Central memory CD8-positive, alpha-beta T cell (primary cell): Measurements from ENCODE around the gene ZIM2.
"Not testable (repeated sequence)": the region's sequence is repeated elsewhere in the genome, so short reads cannot be mapped to it uniquely, and the experiment has no call there.

Experiments used
- ATAC-seq: fragments of 150-1000 bp; cut with Tn5 transposase; replicated peaks from 2 replicates; pipeline ENCODE4 v1.10.0; 2022; ENCODE audit warnings: mild to moderate bottlenecking, moderate FRiP score, moderate number of reproducible peaks; ENCODE audit not compliant: poor library complexity, severe bottlenecking; ENCODE audit errors: extremely low read depth
- DNase-seq, 2 donors: peaks; one replicate each; pipeline ENCODE4 v3.0.0; 2021; ENCODE audit warnings: low spot score in 2 of 2
- H3K27ac Mint-ChIP-seq: one replicate; pipeline ENCODE4 v1.8.0; 2022; ENCODE audit warnings: low read depth, mild to moderate bottlenecking, moderate library complexity, mixed read lengths
- H3K27me3 Mint-ChIP-seq: one replicate; pipeline ENCODE4 v1.8.0; 2022; ENCODE audit warnings: mixed read lengths
- H3K36me3 Mint-ChIP-seq: one replicate; pipeline ENCODE4 v1.8.0; 2022; ENCODE audit warnings: mild to moderate bottlenecking, moderate library complexity, mixed read lengths; ENCODE audit not compliant: insufficient read depth
- H3K4me1 Mint-ChIP-seq: one replicate; pipeline ENCODE4 v1.8.0; 2022; ENCODE audit warnings: mixed read lengths
- H3K4me3 Mint-ChIP-seq: one replicate; pipeline ENCODE4 v1.8.0; 2022; ENCODE audit warnings: mild to moderate bottlenecking, moderate library complexity, mixed read lengths
- H3K9me3 Mint-ChIP-seq: one replicate; pipeline ENCODE4 v1.8.0; 2022; ENCODE audit warnings: mixed read lengths

Gene ZIM2

GRCh38 chr19:56862741-56863140, 22.2 kb upstream of the ZIM2 start:
- Mint-ChIP-seq H3K4me1 (no peaks in the 10 kb centered on the region), H3K27ac (no peak overlapping the region), H3K4me3 (no peak overlapping the region), H3K36me3 (no peaks in the 10 kb centered on the region), H3K9me3 (peaks cover 10% of the 10 kb centered on the region), H3K27me3 (no peaks in the 10 kb centered on the region)
- DNase-seq (no peak), ATAC-seq (no peak)

- H3K27ac Mint-ChIP-seq, H3K4me3 Mint-ChIP-seq, H3K4me1 Mint-ChIP-seq, ATAC-seq, H3K27me3 Mint-ChIP-seq, DNase-seq, H3K36me3 Mint-ChIP-seq: not testable (repeated sequence)
- H3K9me3 Mint-ChIP-seq, result peaks cover 12% of the 10 kb centered on the region
Observed at GRCh38 chr19:56860409-56860808, 19.9 kb upstream of the ZIM2 start.

GRCh38 chr19:56858026-56858425, 17.5 kb upstream of the ZIM2 start:
- no peak overlapping the region for H3K27ac Mint-ChIP-seq
- no peaks in the 10 kb centered on the region for H3K4me1 Mint-ChIP-seq
- no peak overlapping the region for H3K4me3 Mint-ChIP-seq
- peaks cover 18% of the 10 kb centered on the region for H3K9me3 Mint-ChIP-seq
- no peak for ATAC-seq
- no peaks in the 10 kb centered on the region for H3K27me3 Mint-ChIP-seq
- no peaks in the 10 kb centered on the region for H3K36me3 Mint-ChIP-seq
- DNase-seq, result no peak

- H3K36me3 Mint-ChIP-seq, result no peaks in the 10 kb centered on the region
- no peak overlapping the region for H3K27ac Mint-ChIP-seq
- H3K27me3 Mint-ChIP-seq, result no peaks in the 10 kb centered on the region
- no peak for ATAC-seq
- no peak for DNase-seq
- no peak overlapping the region for H3K4me3 Mint-ChIP-seq
- H3K9me3 Mint-ChIP-seq, result peaks cover 22% of the 10 kb centered on the region
- H3K4me1 Mint-ChIP-seq, result no peaks in the 10 kb centered on the region
Observed at GRCh38 chr19:56856822-56857221, 16.3 kb upstream of the ZIM2 start.

GRCh38 chr19:56852361-56852760, 11.8 kb upstream of the ZIM2 start:
- H3K9me3 Mint-ChIP-seq, result peaks cover 34% of the 10 kb centered on the region

GRCh38 chr19:56848166-56848565, 7.6 kb upstream of the ZIM2 start:
- Mint-ChIP-seq H3K27me3 (no peaks in the 10 kb centered on the region), H3K4me1 (no peaks in the 10 kb centered on the region), H3K36me3 (no peaks in the 10 kb centered on the region), H3K4me3 (no peak overlapping the region), H3K9me3 (peaks cover 22% of the 10 kb centered on the region), H3K27ac (no peak overlapping the region)
- ATAC-seq, result no peak
- no peak for DNase-seq

More at GRCh38 chr19:56852361-56852760, 11.8 kb upstream of the ZIM2 start:
- not testable (repeated sequence) for H3K27me3 Mint-ChIP-seq, H3K4me1 Mint-ChIP-seq, H3K27ac Mint-ChIP-seq, H3K4me3 Mint-ChIP-seq, H3K36me3 Mint-ChIP-seq, DNase-seq, ATAC-seq

- Mint-ChIP-seq H3K27ac (no peak overlapping the region), H3K4me3 (no peak overlapping the region), H3K27me3 (peaks cover 7% of the 10 kb centered on the region), H3K9me3 (peaks cover 10% of the 10 kb centered on the region), H3K4me1 (peaks cover 6% of the 10 kb centered on the region), H3K36me3 (no peaks in the 10 kb centered on the region)
- DNase-seq, result no peak
- ATAC-seq, result no peak
Observed at GRCh38 chr19:56842412-56842811, 1.9 kb upstream of the ZIM2 start.

GRCh38 chr19:56841193-56841543, 642 bp upstream of the ZIM2 start:
- Mint-ChIP-seq H3K4me3 (no peak overlapping the region), H3K9me3 (peaks cover 14% of the 10 kb centered on the region), H3K27me3 (peaks cover 7% of the 10 kb centered on the region), H3K4me1 (peaks cover 8% of the 10 kb centered on the region), H3K36me3 (no peaks in the 10 kb centered on the region), H3K27ac (no peak overlapping the region)
- no peak for ATAC-seq
- DNase-seq, result no peak

GRCh38 chr19:56839652-56840450, 675 bp downstream of the ZIM2 start:
- ATAC-seq, result no peak
- no peak for DNase-seq

GRCh38 chr19:56838909-56839651, 1.4 kb downstream of the ZIM2 start:
- H3K9me3 Mint-ChIP-seq, result peaks cover 32% of the 10 kb centered on the region

More at GRCh38 chr19:56839652-56840450, 675 bp downstream of the ZIM2 start:
- Mint-ChIP-seq H3K27ac (no peak overlapping the region), H3K36me3 (no peaks in the 10 kb centered on the region), H3K27me3 (peaks cover 7% of the 10 kb centered on the region), H3K4me3 (no peak overlapping the region), H3K9me3 (peaks cover 26% of the 10 kb centered on the region), H3K4me1 (peaks cover 8% of the 10 kb centered on the region)

GRCh38 chr19:56838024-56838908, 2.3 kb downstream of the ZIM2 start:
- peaks cover 8% of the 10 kb centered on the region for H3K4me1 Mint-ChIP-seq
- no peaks in the 10 kb centered on the region for H3K36me3 Mint-ChIP-seq
- ATAC-seq (no peak), DNase-seq (no peak)
- H3K4me3 Mint-ChIP-seq, result no peak overlapping the region
- no peak overlapping the region for H3K27ac Mint-ChIP-seq
- H3K27me3 Mint-ChIP-seq, result peaks cover 7% of the 10 kb centered on the region
- H3K9me3 Mint-ChIP-seq, result peaks cover 35% of the 10 kb centered on the region

More at GRCh38 chr19:56838909-56839651, 1.4 kb downstream of the ZIM2 start:
- H3K27ac Mint-ChIP-seq, result no peak overlapping the region
- H3K4me3 Mint-ChIP-seq, result no peak overlapping the region
- H3K27me3 Mint-ChIP-seq, result peaks cover 7% of the 10 kb centered on the region
- no peaks in the 10 kb centered on the region for H3K36me3 Mint-ChIP-seq
- peak in 1 of 2 donors; percentile 10 for DNase-seq
- ATAC-seq, result no peak
- H3K4me1 Mint-ChIP-seq, result peaks cover 8% of the 10 kb centered on the region

GRCh38 chr19:56837492-56838023, 3.0 kb downstream of the ZIM2 start:
- H3K27me3 Mint-ChIP-seq, result peaks cover 7% of the 10 kb centered on the region
- H3K9me3 Mint-ChIP-seq, result peaks cover 37% of the 10 kb centered on the region
- H3K36me3 Mint-ChIP-seq, result no peaks in the 10 kb centered on the region
- H3K27ac Mint-ChIP-seq, result no peak overlapping the region
- H3K4me1 Mint-ChIP-seq, result peaks cover 8% of the 10 kb centered on the region
- no peak for ATAC-seq
- no peak overlapping the region for H3K4me3 Mint-ChIP-seq
- DNase-seq, result no peak
